Left lung (tissue), 10 donors: Measurements from ENCODE around the gene ANXA1. TPM values are rescaled to one million over a fixed set of nuclear protein-coding genes. Genes with fewer than 3 reads are reported as not detected.
"Not testable (repeated sequence)": the region's sequence is repeated elsewhere in the genome, so short reads cannot be mapped to it uniquely, and the experiment has no call there.

Experiments
- ATAC-seq: fragments of 200-7000 bp; cut with Tn5 transposase; one replicate; pipeline ENCODE4 v1.9.1; 2020; ENCODE audit warnings: moderate library complexity
- DNase-seq, 4 donors: peaks; one replicate each; pipeline ENCODE4 v3.0.0-alpha.2; 2013 to 2020
- H3K27ac ChIP-seq, 2 donors: fragments of 200-600 bp; sonication (generic) in 1 of 2; one replicate each; pipeline versions ENCODE4 v1.5.0 to v1.8.0; 2020 to 2021
- H3K27me3 ChIP-seq, 2 donors: fragments of 200-600 bp; sonication (generic) in 1 of 2; one replicate each; pipeline versions ENCODE4 v1.5.0 to v1.8.0; 2020 to 2021
- H3K36me3 ChIP-seq, 2 donors: fragments of 200-600 bp; sonication (generic) in 1 of 2; one replicate each; pipeline versions ENCODE4 v1.5.0 to v1.8.0; 2020 to 2021
- H3K4me1 ChIP-seq, 2 donors: fragments of 200-600 bp; one replicate each; pipeline ENCODE4 v1.8.0; 2021
- H3K4me3 ChIP-seq, 2 donors: fragments of 200-600 bp; sonication (generic) in 1 of 2; one replicate each; pipeline versions ENCODE4 v1.5.0 to v1.8.0; 2020 to 2021; ENCODE audit warnings: mild to moderate bottlenecking in 1 of 2
- H3K9me3 ChIP-seq, 2 donors: fragments of 200-600 bp; sonication (generic) in 1 of 2; one replicate each; pipeline versions ENCODE4 v1.5.0 to v1.8.0; 2020 to 2021
- CTCF ChIP-seq, 2 donors: fragments of 200-600 bp; sonication (generic) in 1 of 2; IDR thresholded peaks; one replicate each; pipeline versions ENCODE4 v1.5.0 to v1.8.0; 2021; ENCODE audit warnings: antibody characterized with exemption in 2 of 2
- intact Hi-C, 2 donors: fragments of 100-400 bp; cut with DNase I; formaldehyde crosslinking; loops; one replicate each; pipeline versions ENCODE4 v1.11.2 to v1.14.2; 2022
- polyA plus RNA-seq, 6 donors: library from polyadenylated mRNA; unstranded; fragments of 120-200 nt; gene quantifications; one replicate each; pipeline ENCODE4 v1.2.1, GENCODE V29; 2013; ENCODE audit not compliant: insufficient read length in 6 of 6
- total RNA-seq, 2 donors: library from RNA; stranded (reverse); fragmentation: NEBNext Ultra II Directional; extraction: Animal tissue kit (Norgen Biotek cat#: 25700); gene quantifications; one replicate each; pipeline ENCODE4 v1.2.1, GENCODE V29; 2021
- donor health status: DM: no; HTN: yes; CAD: no.
- donor health status: DM: no; HTN: no; CAD: no.

ANXA1 gene
- total and polyA plus RNA-seq, 8 donors = 63.2 to 563 (median 96.0) TPM

GRCh38 chr9:73179589-73179988, 27.9 kb downstream of the ANXA1 start:
- no peak for TF ChIP-seq CTCF (IDR thresholded peaks at IDR 0.05)
- intact Hi-C loops = no loop called here
- no peaks in the 10 kb centered on the region for H3K9me3 ChIP-seq
- H3K27me3 ChIP-seq = no peaks in the 10 kb centered on the region
- DNase-seq (no peak), ATAC-seq (no peak)
- H3K36me3 ChIP-seq = no peaks in the 10 kb centered on the region
- no peak overlapping the region for H3K4me3 ChIP-seq
- H3K27ac ChIP-seq = no peak overlapping the region
- no peaks in the 10 kb centered on the region for H3K4me1 ChIP-seq

- intact Hi-C loops = loop anchor here in 1 of 2 donors (5.0 kb wide), 1 partner anchor 73 kb away; no protein-coding TSS in a partner anchor
These were observed 28.7 kb downstream of the ANXA1 start for GRCh38 chr9:73180403-73180802.

DNA sequence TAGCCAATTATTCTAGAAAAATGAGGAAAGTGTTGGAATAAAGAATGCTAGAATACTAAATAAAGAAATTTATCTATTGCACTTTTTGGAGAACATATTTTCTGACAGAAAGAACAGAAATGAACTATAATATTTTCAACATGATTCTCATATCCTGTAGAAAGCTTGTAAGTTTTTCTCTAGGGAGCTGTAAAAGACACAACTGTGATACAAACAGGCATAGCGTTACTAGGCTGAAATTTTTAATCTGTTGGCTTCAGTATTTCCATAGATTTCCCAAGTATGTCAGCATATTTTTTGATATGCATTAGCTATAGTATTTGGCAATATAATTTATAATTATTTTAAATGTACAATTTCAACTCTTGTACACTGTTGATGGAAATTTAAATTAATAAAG, 31.3 kb downstream of the ANXA1 start:
- no peak for TF ChIP-seq CTCF (IDR thresholded peaks at IDR 0.05)
- no peaks in the 10 kb centered on the region for H3K9me3 ChIP-seq
- H3K4me1 ChIP-seq = no peaks in the 10 kb centered on the region
- DNase-seq (no peak), ATAC-seq (no peak)
- H3K27ac ChIP-seq = no peak overlapping the region
- no peaks in the 10 kb centered on the region for H3K27me3 ChIP-seq
- no peak overlapping the region for H3K4me3 ChIP-seq
- intact Hi-C loops = loop anchor here in 1 of 2 donors (5.0 kb wide), 1 partner anchor 76 kb away; no protein-coding TSS in a partner anchor
- no peaks in the 10 kb centered on the region for H3K36me3 ChIP-seq

More at GRCh38 chr9:73180403-73180802, 28.7 kb downstream of the ANXA1 start:
- Histone ChIP-seq H3K27ac (peak overlapping the region in 1 of 2 donors; percentile 23), H3K4me3 (no peak overlapping the region), H3K4me1 (no peaks in the 10 kb centered on the region), H3K9me3 (no peaks in the 10 kb centered on the region), H3K36me3 (no peaks in the 10 kb centered on the region), H3K27me3 (no peaks in the 10 kb centered on the region)
- TF ChIP-seq CTCF (IDR thresholded peaks at IDR 0.05) = no peak
- DNase-seq = no peak
- peak; percentile 40 for ATAC-seq

DNA sequence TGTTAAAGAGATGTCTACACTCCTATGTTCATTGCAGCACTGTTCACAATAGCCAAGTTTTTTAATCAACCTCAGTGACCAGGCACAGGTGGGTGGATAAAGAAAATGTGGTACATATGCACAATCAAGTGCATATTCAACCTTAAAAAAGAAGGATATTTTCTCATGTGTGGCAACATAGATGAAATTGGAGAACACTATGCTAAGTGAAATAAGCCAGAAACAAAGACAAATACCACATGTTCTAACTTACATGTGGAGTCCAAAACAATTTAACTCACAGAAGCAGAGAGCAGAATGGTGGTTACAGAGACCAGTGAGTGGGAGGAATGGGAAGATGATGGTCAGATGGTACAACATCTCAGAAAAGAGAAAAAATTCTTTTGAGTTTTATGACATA, 31.8 kb downstream of the ANXA1 start:
- intact Hi-C loops = loop anchor here in 1 of 2 donors (5.0 kb wide), 1 partner anchor 76 kb away; no protein-coding TSS in a partner anchor
- TF ChIP-seq CTCF (IDR thresholded peaks at IDR 0.05) = no peak

DNA sequence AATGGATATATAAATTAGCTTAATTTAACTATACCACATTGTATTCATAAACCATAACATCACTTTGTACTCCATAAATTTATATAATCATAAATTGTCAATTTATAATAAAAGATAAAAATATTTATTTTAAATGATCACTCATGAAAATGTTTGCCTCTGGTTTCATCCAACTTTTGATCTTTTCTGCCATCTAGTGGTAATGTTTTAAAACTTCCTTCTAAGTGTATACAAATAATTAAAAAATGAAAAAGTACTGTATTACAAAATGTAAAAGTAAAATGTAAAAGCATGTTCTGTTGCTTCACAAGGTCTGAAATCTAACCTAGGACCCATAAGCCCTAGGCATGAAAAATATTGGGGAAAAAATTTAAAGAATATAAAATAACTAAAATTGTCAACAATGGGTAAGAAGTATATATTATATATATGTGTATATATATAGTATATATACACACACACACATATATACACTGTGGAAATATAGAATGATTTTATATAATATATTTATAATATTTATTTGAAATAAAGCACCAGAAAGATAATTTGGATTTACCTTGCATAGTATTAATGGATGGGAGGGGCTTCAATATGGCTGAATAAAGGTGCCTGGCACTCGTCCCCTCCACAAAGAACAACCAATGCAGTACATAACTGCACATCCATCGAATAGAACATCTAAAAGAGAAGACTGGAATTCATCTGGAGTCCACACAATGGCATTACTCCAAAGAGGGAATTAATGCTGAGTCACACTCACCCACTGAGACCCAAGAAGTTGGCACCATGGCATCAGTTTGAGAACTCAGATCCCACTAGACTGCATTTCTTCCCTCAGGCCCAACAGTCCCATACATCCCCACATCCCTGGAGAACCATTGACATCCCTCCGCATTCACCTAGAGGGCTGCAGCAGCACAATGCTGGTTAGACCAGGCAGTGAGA, 32.5 kb downstream of the ANXA1 start:
- no peaks in the 10 kb centered on the region for H3K27me3 ChIP-seq
- ATAC-seq (no peak), DNase-seq (peak in 1 of 4 donors; percentile 48)
- no peaks in the 10 kb centered on the region for H3K9me3 ChIP-seq
- no peaks in the 10 kb centered on the region for H3K4me1 ChIP-seq
- H3K4me3 ChIP-seq = no peak overlapping the region
- H3K36me3 ChIP-seq = no peaks in the 10 kb centered on the region
- H3K27ac ChIP-seq = no peak overlapping the region
- intact Hi-C loops = loop anchor here in 1 of 2 donors (5.0 kb wide), 1 partner anchor 77 kb away; no protein-coding TSS in a partner anchor
- TF ChIP-seq CTCF (IDR thresholded peaks at IDR 0.05) = peak; percentile 54 to 55

More for the DNA sequence above, 31.8 kb downstream of the ANXA1 start:
- DNase-seq = no peak
- ATAC-seq = no peak
- H3K4me1 ChIP-seq = no peaks in the 10 kb centered on the region
- H3K27me3 ChIP-seq = no peaks in the 10 kb centered on the region
- no peak overlapping the region for H3K4me3 ChIP-seq
- no peaks in the 10 kb centered on the region for H3K36me3 ChIP-seq
- H3K9me3 ChIP-seq = no peaks in the 10 kb centered on the region
- H3K27ac ChIP-seq = no peak overlapping the region

DNA sequence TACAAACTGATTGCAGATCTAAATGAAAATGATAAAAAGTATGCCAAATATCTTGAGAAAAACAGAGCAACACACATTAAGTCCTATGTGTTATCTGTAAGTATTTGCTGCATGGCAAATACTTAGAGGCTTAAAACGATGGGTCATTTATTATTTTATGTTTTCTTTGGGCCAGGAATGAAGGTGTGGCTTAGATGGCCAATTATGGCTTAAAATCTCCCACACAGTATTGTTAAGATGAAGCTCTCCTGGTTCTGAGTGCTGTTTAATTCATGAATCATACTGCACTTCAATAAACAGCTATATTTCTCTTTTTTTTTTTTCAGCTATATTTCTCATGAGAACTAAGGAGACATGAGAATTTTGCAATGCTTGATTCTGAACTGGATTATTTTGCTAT, 39.4 kb downstream of the ANXA1 start:
- DNase-seq, H3K9me3 ChIP-seq, H3K27ac ChIP-seq, intact Hi-C loops, H3K4me1 ChIP-seq, H3K27me3 ChIP-seq, H3K36me3 ChIP-seq, H3K4me3 ChIP-seq: not testable (repeated sequence)
- ATAC-seq = peak; percentile 88
